Measurements from ENCODE around the gene LENG9. TPM values are rescaled to one million over a fixed set of nuclear protein-coding genes. Genes with fewer than 3 reads are reported as not detected.

The LENG9 gene
- total and polyA plus RNA-seq, 2 experiments from 2014 or later, result 0.59 to 7.9 TPM

- 64% methylated on average over 3 of the region's 3 CpGs for WGBS (ENCODE audit: low lambda C conversion rate, missing lambda C conversion rate)
Measured at GRCh38 chr19:54477650-54478049, 14.1 kb upstream of the LENG9 start.

GRCh38 chr19:54475706-54476105 is 12.1 kb upstream of the LENG9 start:
- peaks cover 9% of the 10 kb centered on the region for H3K79me2 ChIP-seq
- H3K27me3 ChIP-seq, result no peaks in the 10 kb centered on the region
- H3K27ac ChIP-seq, result no peak overlapping the region
- no peaks in the 10 kb centered on the region for H3K36me3 ChIP-seq (replicated peaks; ENCODE audit: insufficient read depth, low read depth)
- WGBS (ENCODE audit: low lambda C conversion rate, missing lambda C conversion rate), result 87% methylated on average over 10 of the region's 11 CpGs
- TF ChIP-seq CTCF (IDR thresholded peaks at IDR 0.05; ENCODE audit: poor library complexity) (no peak), EZH2 (IDR thresholded peaks at IDR 0.05; ENCODE audit: borderline replicate concordance) (no peak), EZH2phosphoT487 (IDR thresholded peaks at IDR 0.05; ENCODE audit: low read depth, severe bottlenecking, unreplicated experiment) (no peak)
- H3K4me3 ChIP-seq, result no peak overlapping the region
- peaks cover 12% of the 10 kb centered on the region for H3K4me1 ChIP-seq (ENCODE audit: insufficient read depth)
- no peaks in the 10 kb centered on the region for H3K9me3 ChIP-seq (ENCODE audit: low read depth)
- no peaks in the 10 kb centered on the region for H3K9me2 ChIP-seq (replicated peaks; ENCODE audit: insufficient read depth)
- no peak for DNase-seq (ENCODE audit: low spot score)
- H3K4me2 ChIP-seq, result no peak overlapping the region
- no peaks in the 10 kb centered on the region for H4K20me1 ChIP-seq (ENCODE audit: insufficient read depth, poor library complexity, severe bottlenecking)
- no peak overlapping the region for H2AFZ ChIP-seq

More at GRCh38 chr19:54477650-54478049, 14.1 kb upstream of the LENG9 start:
- Histone ChIP-seq H3K9me3 (ENCODE audit: low read depth) (no peaks in the 10 kb centered on the region), H3K4me3 (no peak overlapping the region), H3K27ac (no peak overlapping the region), H3K4me2 (no peak overlapping the region), H3K4me1 (ENCODE audit: insufficient read depth) (peaks cover 7% of the 10 kb centered on the region), H3K9me2 (replicated peaks; ENCODE audit: insufficient read depth) (no peaks in the 10 kb centered on the region), H2AFZ (no peak overlapping the region), H3K36me3 (replicated peaks; ENCODE audit: insufficient read depth, low read depth) (no peaks in the 10 kb centered on the region), H3K27me3 (no peaks in the 10 kb centered on the region), H3K79me2 (no peaks in the 10 kb centered on the region), H4K20me1 (ENCODE audit: insufficient read depth, poor library complexity, severe bottlenecking) (no peaks in the 10 kb centered on the region)
- peak; percentile 32 for DNase-seq (ENCODE audit: low spot score)
- TF ChIP-seq EZH2 (IDR thresholded peaks at IDR 0.05; ENCODE audit: borderline replicate concordance) (no peak), EZH2phosphoT487 (IDR thresholded peaks at IDR 0.05; ENCODE audit: low read depth, severe bottlenecking, unreplicated experiment) (no peak), CTCF (IDR thresholded peaks at IDR 0.05; ENCODE audit: poor library complexity) (peak; percentile 15)

- Histone ChIP-seq H3K27ac (peak overlapping the region; percentile 98), H3K4me1 (ENCODE audit: insufficient read depth) (peaks cover 16% of the 10 kb centered on the region), H3K9me2 (replicated peaks; ENCODE audit: insufficient read depth) (no peaks in the 10 kb centered on the region), H2AFZ (peak overlapping the region; percentile 7), H3K9me3 (ENCODE audit: low read depth) (no peaks in the 10 kb centered on the region), H3K36me3 (replicated peaks; ENCODE audit: insufficient read depth, low read depth) (no peaks in the 10 kb centered on the region), H3K27me3 (no peaks in the 10 kb centered on the region), H4K20me1 (ENCODE audit: insufficient read depth, poor library complexity, severe bottlenecking) (no peaks in the 10 kb centered on the region), H3K4me3 (no peak overlapping the region), H3K4me2 (peak overlapping the region; percentile 65), H3K79me2 (peaks cover 24% of the 10 kb centered on the region)
- TF ChIP-seq CTCF (IDR thresholded peaks at IDR 0.05; ENCODE audit: poor library complexity), result no peak
- no peak for TF ChIP-seq EZH2phosphoT487 (IDR thresholded peaks at IDR 0.05; ENCODE audit: low read depth, severe bottlenecking, unreplicated experiment)
- TF ChIP-seq EZH2 (IDR thresholded peaks at IDR 0.05; ENCODE audit: borderline replicate concordance), result no peak
- 54% methylated on average over 6 of the region's 6 CpGs for WGBS (ENCODE audit: low lambda C conversion rate, missing lambda C conversion rate)
- DNase-seq (ENCODE audit: low spot score), result no peak
Measured at GRCh38 chr19:54473892-54474372, 10.4 kb upstream of the LENG9 start.

Data from hepatocyte (in vitro differentiated cells).